Measurements from ENCODE around the gene KIAA0232.

Gene KIAA0232

DNA sequence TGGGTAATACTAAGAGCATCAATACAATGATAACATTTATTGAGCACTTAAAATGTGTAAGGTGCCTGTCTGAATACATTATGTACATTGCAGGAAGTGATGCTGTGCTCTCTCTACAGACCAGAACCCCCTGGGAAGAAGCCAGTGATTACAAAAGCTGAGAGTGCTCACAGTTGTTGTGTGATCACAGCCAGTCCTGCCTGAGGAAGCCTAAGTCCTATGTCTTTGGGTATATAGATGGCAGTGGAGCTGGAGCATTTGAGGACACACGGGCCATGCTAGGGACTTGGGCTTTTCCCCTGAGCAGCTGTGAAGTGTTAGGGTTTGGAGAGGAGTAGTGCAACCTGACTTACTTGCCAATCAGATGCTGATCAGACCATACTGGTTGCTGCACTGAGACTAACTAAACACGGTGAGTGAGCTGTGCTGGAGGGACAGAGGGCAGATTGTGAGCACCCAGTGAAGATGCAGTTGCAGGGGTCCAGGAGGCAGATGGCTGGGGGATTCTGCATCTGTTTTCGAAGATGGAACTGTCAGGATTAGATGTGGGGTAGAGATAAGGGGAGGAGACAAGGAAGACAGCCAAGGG is 66.3 kb downstream of the KIAA0232 start:
- H3K4me3 ChIP-seq (ENCODE audit: low read length), result no peak overlapping the region
- no peak overlapping the region for H2AFZ ChIP-seq (ENCODE audit: low read depth, low read length)
- peaks cover 12% of the 10 kb centered on the region for H3K4me1 ChIP-seq (ENCODE audit: low read length)
- TF ChIP-seq EZH2phosphoT487 (IDR thresholded peaks at IDR 0.05; ENCODE audit: low read depth), result no peak
- TF ChIP-seq, protein P1, sequence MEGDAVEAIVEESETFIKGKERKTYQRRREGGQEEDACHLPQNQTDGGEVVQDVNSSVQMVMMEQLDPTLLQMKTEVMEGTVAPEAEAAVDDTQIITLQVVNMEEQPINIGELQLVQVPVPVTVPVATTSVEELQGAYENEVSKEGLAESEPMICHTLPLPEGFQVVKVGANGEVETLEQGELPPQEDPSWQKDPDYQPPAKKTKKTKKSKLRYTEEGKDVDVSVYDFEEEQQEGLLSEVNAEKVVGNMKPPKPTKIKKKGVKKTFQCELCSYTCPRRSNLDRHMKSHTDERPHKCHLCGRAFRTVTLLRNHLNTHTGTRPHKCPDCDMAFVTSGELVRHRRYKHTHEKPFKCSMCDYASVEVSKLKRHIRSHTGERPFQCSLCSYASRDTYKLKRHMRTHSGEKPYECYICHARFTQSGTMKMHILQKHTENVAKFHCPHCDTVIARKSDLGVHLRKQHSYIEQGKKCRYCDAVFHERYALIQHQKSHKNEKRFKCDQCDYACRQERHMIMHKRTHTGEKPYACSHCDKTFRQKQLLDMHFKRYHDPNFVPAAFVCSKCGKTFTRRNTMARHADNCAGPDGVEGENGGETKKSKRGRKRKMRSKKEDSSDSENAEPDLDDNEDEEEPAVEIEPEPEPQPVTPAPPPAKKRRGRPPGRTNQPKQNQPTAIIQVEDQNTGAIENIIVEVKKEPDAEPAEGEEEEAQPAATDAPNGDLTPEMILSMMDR (IDR thresholded peaks at IDR 0.05; ENCODE audit: low read depth, low read length), result no peak
- peaks cover 48% of the 10 kb centered on the region for H3K36me3 ChIP-seq (replicated peaks; ENCODE audit: low read depth, low read length)
- H3K9me3 ChIP-seq (ENCODE audit: insufficient read depth, low read length), result peaks cover 14% of the 10 kb centered on the region
- peaks cover 4% of the 10 kb centered on the region; the same call in 1 of the 2 replicates for H4K20me1 ChIP-seq (ENCODE audit: insufficient read depth, low read length)
- no peak overlapping the region for H3K27ac ChIP-seq (ENCODE audit: low read length)
- no peak overlapping the region for H3K9ac ChIP-seq (ENCODE audit: low read length)
- peaks cover 4% of the 10 kb centered on the region for H3K79me2 ChIP-seq (ENCODE audit: low read length)
- no peak overlapping the region for H3K4me2 ChIP-seq (ENCODE audit: low read length)
- H3K27me3 ChIP-seq (ENCODE audit: low read depth, low read length), result no peaks in the 10 kb centered on the region

DNA sequence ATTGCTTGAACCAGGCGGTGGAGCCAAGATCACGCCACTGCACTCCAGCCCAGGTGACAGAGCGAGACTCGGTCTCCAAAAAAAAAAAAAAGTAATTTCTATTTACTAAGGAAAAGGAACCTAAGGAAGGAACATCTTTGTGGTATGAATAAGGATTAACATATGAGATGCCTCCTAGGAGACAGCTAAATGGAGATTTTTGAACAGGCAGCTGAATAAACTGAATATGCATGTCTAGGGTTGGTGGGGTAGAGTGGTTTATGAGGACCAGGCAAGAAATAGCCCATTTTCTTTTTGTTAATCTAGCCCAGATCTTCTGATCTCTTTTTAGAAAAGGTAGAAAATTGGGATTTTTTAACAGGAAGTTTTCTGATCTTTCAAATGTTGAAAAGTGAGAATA is 67.2 kb downstream of the KIAA0232 start:
- Histone ChIP-seq H2AFZ (ENCODE audit: low read depth, low read length) (no peak overlapping the region), H3K79me2 (ENCODE audit: low read length) (peaks cover 4% of the 10 kb centered on the region), H4K20me1 (ENCODE audit: insufficient read depth, low read length) (peaks cover 4% of the 10 kb centered on the region; the same call in 1 of the 2 replicates), H3K9ac (ENCODE audit: low read length) (no peak overlapping the region), H3K36me3 (replicated peaks; ENCODE audit: low read depth, low read length) (peaks cover 48% of the 10 kb centered on the region), H3K4me2 (ENCODE audit: low read length) (no peak overlapping the region), H3K9me3 (ENCODE audit: insufficient read depth, low read length) (peaks cover 14% of the 10 kb centered on the region), H3K27ac (ENCODE audit: low read length) (no peak overlapping the region), H3K4me1 (ENCODE audit: low read length) (peaks cover 21% of the 10 kb centered on the region), H3K27me3 (ENCODE audit: low read depth, low read length) (no peaks in the 10 kb centered on the region), H3K4me3 (ENCODE audit: low read length) (no peak overlapping the region)
- TF ChIP-seq, protein P1 (IDR thresholded peaks at IDR 0.05; ENCODE audit: low read depth, low read length), result no peak
- no peak for TF ChIP-seq EZH2phosphoT487 (IDR thresholded peaks at IDR 0.05; ENCODE audit: low read depth)

DNA sequence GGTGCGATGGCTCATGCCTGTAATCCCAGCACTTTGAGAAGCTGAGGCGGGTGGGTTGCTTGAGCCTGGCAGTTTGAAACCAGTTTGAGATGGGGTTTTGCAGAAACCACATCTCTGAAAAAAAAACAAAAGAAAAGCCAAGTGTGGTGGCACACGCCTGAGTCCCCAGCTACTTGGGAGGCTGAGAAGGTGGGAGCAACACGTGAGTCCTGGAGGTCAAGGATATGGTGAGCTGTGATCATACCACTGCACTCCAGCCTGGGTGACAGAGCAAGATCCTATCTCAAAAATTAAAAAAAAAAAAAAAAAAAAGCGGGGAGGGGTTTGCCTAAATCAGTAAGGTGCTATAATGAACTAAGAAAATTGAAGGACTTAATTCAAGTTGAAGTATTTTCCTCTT is 68.9 kb downstream of the KIAA0232 start:
- peaks cover under 1% of the 10 kb centered on the region; the same call in 1 of the 2 replicates for H4K20me1 ChIP-seq (ENCODE audit: insufficient read depth, low read length)
- peaks cover 2% of the 10 kb centered on the region for H3K79me2 ChIP-seq (ENCODE audit: low read length)
- TF ChIP-seq, protein P1 (IDR thresholded peaks at IDR 0.05; ENCODE audit: low read depth, low read length), result no peak
- TF ChIP-seq EZH2phosphoT487 (IDR thresholded peaks at IDR 0.05; ENCODE audit: low read depth), result no peak
- peaks cover 35% of the 10 kb centered on the region for H3K4me1 ChIP-seq (ENCODE audit: low read length)
- no peak overlapping the region for H3K4me3 ChIP-seq (ENCODE audit: low read length)
- peaks cover 40% of the 10 kb centered on the region for H3K36me3 ChIP-seq (replicated peaks; ENCODE audit: low read depth, low read length)
- no peaks in the 10 kb centered on the region for H3K27me3 ChIP-seq (ENCODE audit: low read depth, low read length)
- H2AFZ ChIP-seq (ENCODE audit: low read depth, low read length), result no peak overlapping the region
- H3K4me2 ChIP-seq (ENCODE audit: low read length), result no peak overlapping the region
- H3K27ac ChIP-seq (ENCODE audit: low read length), result no peak overlapping the region
- no peak overlapping the region for H3K9ac ChIP-seq (ENCODE audit: low read length)
- H3K9me3 ChIP-seq (ENCODE audit: insufficient read depth, low read length), result peaks cover 14% of the 10 kb centered on the region

DNA sequence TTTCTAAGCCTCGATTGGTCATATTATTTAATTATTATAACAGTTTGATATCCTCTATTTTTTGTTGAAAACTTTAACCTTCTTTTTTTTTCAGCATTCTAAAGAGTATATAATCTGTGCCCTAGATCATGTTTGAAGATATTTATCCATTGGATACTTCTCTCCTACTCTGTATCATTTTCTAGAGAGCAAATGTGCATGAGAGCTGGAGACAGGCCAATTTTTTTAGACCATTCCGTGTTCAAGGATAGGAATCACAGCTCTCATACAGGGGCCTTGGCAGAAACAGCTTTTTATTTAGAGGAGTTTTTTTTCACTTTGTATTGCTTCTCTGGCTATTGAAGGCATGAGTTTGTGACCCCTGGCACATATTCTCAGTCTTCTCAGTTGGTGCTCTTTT is 69.4 kb downstream of the KIAA0232 start:
- Histone ChIP-seq H3K36me3 (replicated peaks; ENCODE audit: low read depth, low read length) (peaks cover 42% of the 10 kb centered on the region), H4K20me1 (ENCODE audit: insufficient read depth, low read length) (no peaks in the 10 kb centered on the region; the same call in 1 of the 2 replicates), H3K27ac (ENCODE audit: low read length) (no peak overlapping the region), H3K4me1 (ENCODE audit: low read length) (peaks cover 40% of the 10 kb centered on the region), H3K4me2 (ENCODE audit: low read length) (no peak overlapping the region), H3K9me3 (ENCODE audit: insufficient read depth, low read length) (peaks cover 14% of the 10 kb centered on the region), H3K79me2 (ENCODE audit: low read length) (peaks cover 4% of the 10 kb centered on the region; the same call in 1 of the 2 replicates), H2AFZ (ENCODE audit: low read depth, low read length) (no peak overlapping the region), H3K4me3 (ENCODE audit: low read length) (no peak overlapping the region), H3K9ac (ENCODE audit: low read length) (no peak overlapping the region), H3K27me3 (ENCODE audit: low read depth, low read length) (no peaks in the 10 kb centered on the region)
- no peak for TF ChIP-seq EZH2phosphoT487 (IDR thresholded peaks at IDR 0.05; ENCODE audit: low read depth)
- TF ChIP-seq, protein P1 (IDR thresholded peaks at IDR 0.05; ENCODE audit: low read depth, low read length), result no peak

Data from OCI-LY3 (cell line).